HG02642 (cell line): ENCODE data around the gene MRPL34.
A peak's percentile ranks its signal among the peaks of the same experiment; 100 is the strongest.

Experiments used
- ATAC-seq: cut with Tn5 transposase; IDR thresholded peaks from one replicate; pipeline ENCODE4 v1.9.1; 2021; ENCODE audit warnings: mild to moderate bottlenecking; ENCODE audit not compliant: unreplicated experiment, poor library complexity

The MRPL34 gene

DNA sequence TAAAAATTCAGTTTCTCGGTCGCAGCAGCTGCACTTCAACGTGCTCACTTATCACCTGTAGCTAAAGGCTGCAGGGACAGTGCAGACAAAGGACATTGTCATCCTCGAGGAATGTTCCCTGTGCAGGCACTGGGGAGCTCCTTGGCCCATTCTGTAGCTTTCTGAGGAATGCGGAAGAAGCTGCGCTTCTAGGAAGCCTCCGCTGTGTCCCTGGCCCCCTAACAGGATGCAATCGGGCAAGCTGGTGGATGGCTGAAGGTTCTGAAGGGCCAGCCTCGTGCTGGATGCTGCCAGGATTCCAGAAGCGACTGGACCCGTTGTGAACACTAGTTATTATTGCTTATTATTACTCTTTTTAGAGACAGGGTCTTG lies 20.9 kb downstream of the MRPL34 start:
- no peak for ATAC-seq

DNA sequence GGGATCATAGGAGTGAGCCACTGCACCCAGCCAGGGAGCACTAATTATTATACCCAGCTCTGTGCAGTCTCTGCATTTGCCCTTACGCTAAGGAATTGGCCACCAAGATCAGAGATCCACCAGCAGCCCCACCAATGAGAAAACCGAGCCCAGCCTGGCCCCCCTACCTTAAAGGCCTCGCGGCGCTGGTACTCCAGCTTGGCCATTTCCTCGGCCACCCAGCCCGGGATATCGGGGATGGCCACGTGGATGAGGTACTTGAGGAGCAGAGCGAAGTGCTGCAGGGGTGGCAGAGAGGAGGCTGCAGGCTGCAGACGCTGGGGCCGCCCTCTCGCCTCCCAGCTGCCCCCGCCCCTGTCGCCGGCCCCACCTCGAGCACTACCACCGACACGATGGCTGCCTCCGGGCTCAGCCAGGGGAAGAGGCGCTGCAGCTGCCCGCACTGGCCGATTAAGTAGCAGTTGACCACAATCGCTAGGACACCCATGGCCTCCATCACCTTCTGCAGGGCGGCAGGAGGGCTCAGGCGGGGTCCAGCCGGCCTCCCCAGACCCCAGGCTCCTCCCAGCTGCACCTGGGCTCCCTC lies 21.5 kb downstream of the MRPL34 start:
- ATAC-seq, result no peak

DNA sequence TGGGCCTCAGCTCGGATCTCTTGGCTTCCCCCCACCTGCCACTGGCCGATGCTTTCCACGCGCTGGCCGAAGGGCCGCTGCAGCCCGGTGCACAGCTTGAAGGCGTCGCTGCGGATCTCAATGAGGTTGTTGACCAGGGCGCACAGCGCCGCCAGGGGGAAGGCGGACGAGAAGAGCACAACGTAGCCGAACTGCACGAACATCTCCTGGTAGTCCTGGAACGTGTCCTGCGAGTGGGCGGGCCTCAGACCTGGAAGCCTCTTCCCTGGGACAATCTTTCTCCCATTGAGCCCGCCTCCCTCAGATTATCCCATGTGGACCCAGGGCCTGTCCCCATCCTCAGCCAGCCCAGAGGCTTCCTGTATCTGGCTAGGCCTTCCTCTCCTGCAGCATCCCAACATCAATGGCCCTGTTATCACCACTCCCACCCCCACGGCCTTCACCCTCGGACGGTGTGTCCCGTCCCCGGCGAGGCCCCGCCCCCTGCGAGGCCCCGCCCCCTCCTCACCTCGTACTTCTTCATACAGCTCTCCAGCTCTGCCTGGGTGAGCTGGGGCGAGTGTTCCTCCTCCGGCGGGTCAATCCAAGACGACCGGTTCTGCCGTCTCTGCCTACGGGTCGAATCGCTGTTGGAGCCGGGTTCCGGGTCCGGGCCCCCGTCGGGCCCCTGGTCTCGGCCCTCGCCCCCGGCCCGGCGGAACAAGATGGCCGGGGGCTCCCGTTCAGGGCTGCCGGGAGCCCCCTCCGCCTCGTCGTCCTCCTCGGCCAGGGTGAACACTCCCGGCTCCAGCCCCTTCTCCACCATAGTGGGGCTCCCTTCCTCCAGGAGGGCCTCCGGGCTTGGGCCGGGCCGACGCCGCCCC lies 22.2 kb downstream of the MRPL34 start:
- ATAC-seq, result no peak

DNA sequence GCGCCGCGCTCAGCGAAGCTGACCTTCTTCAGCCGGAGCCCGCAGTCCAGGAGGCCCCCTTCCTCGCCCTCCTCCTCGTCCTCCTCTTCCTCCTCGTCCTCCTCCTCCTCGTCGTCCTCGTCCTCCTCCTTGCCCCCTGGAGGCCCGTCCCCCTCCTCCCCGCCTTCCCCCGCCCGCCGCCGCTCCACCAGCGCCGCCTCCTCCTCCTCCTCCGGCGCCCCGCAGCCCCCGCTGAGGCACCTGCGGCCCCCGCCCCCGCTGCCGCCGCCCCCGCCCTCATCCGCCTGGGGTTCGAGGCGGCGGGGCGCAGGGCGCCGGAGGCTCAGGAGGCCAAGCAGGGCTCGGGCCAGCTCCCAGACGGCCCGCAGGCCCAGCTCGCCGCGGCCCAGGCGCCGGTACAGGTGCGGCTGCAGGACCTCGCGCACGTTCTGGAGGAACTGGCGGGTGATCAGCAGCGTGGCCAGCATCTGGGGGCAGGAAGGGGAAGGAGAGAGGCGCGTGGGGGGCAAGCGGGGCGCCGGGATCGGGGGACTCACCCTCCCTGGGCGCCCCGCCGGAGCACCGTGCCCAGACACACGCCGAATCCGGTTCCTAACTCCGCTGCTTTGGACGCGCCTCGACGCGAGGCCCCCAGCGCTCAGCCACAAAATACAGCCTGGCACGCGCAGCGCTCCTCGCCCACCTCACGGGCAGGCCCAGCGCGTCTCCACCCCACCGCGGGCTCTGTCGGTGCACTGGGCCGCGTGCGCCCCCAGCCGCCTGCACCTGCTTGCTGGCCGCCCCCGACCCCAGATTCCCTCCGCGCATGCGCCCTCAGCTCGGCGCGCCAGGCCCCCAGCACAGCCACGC lies 23.1 kb downstream of the MRPL34 start:
- ATAC-seq, result no peak

DNA sequence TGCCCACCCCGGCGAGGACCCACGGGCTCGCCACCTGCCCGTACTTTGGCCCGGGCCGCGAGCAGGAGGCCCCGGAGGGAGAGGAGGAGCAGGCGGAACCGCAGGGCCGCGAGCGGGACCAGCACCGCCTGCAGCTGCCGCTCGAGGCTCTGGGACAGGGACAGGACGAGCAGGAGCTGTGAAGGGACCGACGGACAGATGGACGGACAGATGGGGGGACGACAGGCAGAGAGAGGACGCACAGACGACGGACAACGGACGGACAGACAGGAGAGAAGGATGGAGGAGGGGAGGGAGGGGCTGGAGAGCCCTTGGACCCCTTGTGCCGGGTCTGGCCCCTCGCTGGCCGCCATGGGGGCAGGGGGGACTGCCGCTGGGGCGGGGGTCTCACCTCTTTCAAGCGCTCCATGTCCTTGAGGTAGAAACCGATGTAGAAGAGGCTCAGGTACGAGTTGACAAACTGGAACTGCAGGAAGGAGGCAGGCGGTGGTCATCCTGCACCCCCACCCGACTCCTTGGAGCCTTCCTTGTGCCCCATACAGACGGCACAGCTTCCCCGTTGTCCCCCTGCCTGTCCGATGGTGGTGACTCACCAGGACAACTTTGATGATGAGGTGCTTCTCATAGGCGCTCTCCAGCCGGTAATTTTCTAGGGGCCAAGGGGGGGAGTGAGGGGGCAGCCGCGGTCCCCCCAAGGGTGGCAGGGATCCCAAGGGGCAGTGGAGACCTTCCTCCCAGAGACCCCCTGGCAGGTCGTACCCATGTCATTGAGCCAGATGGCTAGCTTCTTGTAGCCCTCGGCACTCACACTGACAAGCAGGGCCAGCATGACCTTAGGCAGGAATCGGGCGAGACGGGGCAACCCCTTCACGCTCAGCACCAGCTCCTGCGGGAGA lies 23.9 kb downstream of the MRPL34 start:
- ATAC-seq, result no peak

DNA sequence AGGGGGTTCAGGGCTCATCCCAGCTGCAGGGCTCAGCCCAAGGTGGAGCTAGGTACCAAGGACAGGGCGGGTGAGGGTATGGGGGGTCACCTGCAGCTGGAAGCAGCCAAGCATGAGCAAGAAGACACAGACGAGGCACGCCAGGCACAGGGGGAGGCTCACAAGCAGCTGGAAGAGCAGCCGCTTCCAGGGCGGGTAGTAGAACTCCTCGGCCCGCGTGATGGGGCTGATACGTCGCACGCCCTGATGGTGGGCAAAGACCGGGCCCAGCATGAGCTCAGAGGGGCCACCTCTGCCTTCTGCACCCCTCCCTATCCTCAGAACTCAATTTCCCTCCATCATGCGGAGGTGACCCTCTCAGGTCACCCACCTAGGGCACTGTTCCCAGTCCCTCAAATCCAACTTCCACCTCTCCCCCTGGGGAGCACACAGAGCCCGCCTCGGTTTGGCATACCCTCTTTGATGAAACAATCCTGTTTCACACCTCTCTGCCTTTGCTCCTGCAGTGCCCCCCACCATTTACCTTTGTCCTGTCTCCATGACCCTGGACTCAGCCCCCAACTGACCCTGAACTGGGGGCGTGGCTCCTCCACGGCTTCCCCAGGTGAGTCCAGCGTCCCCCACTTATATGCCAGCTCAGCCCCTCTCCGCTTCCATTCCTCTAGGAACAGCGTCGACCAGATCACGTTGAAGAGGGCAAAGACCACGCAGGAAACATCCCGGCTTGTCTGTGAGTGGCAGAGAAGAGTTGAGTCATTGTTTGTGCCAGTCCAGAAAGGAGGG lies 24.8 kb downstream of the MRPL34 start:
- ATAC-seq, result no peak

DNA sequence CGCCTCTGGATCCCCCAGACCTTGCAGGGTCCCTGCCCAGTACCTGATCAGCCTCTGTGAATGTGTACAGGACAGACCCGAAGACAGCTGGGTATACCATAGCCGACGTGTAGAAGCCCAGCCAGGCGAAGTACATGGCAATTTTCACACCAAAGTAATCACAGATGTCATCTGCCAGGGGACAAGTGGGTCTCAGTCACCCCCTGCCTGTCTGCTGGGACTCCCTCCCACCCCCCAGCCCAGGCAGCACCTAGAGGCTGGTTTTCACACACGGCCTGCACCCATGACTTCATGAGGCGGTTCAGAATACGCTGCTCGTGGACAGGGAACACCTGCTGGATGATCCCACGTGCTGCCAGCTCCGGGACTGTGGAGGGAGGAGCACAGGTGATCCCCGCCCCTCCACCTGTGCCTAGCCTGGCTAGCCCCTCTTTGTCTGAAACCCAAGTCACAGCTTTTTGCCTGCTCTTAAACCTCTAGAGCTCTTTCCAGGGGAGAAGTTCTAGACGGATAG lies 25.4 kb downstream of the MRPL34 start:
- no peak for ATAC-seq

DNA sequence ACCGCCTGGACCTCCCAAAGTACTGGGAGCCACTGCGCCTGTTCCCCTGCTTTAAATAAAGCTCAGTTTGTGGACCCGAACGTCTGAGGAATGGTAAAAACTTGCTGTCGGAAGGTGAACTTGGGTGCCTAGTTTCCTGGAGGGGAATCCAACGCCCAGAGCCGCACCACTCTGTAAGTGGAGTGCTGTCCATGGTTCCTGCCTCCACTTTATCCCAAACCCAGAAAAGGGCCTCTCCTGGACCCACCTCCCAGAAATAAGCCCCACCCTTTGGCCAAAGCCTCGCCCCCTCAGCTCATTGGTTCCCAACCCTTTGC lies 26.6 kb downstream of the MRPL34 start:
- no peak for ATAC-seq

DNA sequence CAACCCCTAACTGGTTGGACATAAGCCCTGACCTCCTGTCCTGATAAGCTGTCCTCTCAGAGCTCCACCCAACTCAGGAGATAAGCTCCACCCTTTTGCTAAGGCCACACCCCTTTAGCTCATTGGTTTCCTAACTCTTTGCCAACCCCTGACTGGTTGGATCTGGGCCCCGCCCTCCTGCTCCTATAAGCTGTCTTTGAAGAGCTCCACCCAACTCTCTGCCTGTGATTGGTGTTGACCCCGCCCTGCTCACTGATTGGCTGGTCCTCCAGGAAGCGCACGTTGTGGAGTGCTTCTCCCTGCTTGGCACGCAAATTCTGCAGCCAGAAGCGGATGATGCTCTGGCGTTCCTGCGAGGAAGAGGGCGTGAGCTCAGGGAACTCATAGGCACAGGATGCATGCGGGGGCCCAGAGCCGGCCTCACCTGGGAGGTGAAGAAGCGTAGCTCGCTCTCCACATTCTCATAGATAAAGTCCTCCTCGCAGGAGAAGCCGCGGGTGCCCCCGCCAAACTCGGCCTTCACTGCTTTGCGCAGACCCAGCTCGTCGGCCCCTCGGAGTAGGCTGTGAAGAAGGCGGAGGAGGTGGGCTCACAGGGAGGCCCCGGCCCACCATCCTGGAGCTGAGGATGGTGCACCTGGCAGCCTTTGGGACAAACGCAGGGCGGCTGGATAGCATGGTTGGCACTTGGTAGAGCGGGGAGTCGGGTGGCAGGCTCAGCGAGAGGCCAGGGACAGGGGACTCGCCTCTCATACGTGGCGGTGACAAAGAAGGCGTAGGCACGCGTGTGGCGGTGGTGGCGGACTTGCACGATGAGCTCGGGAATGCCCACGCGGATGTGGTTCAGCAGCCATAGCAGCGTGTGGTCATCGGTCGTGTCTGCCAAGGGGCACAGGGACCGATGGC lies 27.3 kb downstream of the MRPL34 start:
- ATAC-seq, result no peak

DNA sequence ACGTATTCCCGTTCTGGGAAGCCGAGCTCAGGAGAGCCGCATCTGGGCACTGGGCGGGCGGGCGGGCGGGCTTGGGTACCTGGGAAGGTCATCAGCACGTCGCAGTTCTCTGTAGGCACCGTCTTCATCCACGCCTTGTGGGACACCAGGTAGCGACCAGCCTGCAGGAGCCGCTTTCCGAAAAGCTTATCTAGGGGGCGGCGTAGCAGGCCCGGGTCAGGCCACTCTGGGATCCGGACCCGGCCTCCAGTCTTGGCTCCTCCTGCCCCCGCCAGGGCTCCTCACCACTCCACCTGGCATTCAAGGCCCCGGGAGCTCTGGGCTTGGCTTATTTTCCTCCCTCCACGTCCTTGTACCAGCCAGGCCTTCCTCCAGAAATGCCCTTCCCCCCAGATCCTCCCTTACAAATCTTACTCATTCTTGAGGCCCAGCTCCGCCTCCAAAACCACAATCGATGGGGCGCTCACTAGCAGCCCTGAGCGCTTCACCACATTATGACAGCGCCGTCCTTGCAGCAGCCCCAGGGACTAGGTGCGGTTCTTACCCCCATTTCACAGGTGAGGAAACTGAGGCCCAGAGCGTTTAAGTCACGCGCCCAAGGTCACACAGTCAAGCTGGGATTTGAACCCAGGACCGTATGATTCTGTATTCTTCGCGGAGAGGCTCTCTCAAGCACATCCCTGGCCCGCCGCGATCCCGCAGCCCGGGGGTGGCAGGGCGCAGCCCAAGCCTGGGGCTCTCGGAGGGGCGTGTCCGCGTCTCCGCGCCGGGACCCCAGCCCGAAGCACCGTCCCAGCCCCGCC lies 28.1 kb downstream of the MRPL34 start:
- ATAC-seq, result no peak

DNA sequence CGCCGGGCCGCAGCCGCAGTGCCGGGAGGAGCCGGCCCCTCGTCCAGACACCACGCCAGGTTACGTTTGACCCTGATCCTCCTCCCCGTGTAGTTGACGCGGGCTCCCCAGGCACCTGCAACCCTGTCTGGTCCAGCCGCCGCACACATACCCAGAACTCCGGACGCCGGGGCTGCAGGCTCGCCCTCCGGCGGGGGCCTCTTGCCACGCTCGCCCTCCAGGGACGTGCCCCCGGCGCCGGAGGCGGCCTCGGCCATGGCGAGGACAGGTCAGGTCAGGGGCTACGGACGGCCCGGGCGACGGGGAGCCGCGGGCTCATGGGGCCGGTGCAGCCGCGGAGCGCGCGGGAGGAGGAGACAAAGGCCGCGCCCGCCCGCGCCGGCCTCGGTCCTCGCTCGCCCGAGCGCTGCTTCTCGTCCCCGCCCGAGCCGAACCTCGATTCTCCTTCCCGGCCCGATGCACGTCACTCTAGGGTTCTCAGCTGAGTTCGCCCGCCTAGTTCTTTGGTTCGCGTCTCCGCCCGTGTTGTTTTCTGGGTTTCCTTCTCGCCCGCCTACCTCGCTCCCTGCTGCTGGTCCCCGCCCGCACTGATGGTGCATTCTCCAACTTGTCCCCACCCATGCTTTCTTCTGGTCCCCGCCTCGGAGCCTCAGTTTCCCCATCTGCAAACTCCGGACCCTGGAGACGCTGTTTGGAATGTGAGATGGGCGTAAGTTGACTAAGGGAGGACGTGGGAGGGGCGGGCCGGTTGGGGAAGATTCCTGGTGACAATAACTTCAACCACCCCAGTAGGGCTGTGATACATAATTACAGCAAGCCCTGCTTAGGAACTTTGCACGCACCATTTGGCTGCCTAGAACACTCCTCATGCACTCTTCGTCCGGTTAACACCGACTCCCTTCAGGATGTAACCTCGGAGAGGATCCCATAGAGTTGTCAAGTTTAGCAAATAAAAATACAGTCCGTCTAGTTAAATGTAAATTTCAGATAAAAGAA lies 29.0 kb downstream of the MRPL34 start, which contains the start of gene ANO8:
Gene ANO8 (minus strand): TSS at position 442 of the 996 bp plus-strand sequence. CDS start 185 bp downstream, at position 257.
- ATAC-seq, result peak; percentile 51

DNA sequence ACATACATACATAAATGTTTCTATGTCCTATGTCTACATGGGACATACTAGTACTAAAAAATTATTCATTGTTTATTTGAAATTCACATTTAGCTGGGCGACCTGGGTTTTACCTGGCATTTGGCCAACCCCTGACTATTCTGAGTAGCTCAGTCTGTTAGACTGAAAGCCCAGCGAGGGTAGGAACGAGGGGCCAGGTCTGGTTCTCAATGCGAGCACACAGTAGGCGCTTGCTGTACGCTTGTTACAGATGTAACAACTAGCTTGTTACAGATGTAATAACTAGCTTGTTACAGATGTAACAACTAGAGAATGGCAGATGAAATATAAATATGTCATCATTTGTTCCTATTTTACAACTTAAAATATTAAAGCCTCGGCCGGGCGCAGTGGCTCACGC lies 29.9 kb downstream of the MRPL34 start:
- ATAC-seq, result no peak

DNA sequence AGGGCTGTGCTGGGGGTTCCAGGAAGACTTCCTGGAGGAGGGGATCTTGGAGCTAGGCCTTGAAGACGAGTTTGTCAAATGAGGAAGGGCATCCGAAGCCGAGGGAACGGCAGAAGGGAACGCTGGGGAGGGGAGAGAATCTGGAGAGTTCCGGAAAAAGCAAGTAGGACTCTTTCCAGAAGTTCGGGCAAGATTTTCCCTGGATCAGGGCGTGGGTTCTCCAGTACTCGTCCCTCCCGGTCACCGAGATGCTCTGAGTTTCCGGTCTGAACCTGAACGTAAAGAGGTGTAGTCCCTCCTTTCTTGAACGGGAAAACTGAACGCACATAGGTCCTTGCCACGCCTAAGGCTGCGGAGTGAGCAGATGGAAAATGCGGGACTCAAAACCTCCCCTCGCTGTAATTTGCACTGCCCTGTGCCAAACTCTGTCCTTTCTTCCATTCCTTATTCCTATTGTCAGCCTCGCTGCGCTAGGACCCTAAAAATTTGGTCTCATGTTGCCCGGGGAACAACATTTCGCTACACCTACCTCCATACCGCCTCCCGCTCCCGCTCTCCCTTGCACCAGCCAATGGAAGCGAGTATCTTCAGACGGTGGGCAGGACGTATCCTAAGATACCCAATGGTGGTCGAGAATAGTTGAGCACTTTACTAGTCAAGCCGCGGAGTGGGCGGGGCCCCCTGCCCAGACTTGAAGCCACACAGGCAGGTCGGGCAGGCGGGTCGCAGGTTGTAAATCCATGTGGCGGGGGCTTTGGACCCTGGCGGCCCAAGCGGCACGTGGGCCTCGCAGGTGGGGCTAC lies 31.4 kb downstream of the MRPL34 start, which contains the start of gene GTPBP3:
Gene GTPBP3 (plus strand): TSS at position 682 of the 803 bp plus-strand sequence. CDS start 59 bp downstream, at position 741.
- peak; percentile 77 for ATAC-seq

DNA sequence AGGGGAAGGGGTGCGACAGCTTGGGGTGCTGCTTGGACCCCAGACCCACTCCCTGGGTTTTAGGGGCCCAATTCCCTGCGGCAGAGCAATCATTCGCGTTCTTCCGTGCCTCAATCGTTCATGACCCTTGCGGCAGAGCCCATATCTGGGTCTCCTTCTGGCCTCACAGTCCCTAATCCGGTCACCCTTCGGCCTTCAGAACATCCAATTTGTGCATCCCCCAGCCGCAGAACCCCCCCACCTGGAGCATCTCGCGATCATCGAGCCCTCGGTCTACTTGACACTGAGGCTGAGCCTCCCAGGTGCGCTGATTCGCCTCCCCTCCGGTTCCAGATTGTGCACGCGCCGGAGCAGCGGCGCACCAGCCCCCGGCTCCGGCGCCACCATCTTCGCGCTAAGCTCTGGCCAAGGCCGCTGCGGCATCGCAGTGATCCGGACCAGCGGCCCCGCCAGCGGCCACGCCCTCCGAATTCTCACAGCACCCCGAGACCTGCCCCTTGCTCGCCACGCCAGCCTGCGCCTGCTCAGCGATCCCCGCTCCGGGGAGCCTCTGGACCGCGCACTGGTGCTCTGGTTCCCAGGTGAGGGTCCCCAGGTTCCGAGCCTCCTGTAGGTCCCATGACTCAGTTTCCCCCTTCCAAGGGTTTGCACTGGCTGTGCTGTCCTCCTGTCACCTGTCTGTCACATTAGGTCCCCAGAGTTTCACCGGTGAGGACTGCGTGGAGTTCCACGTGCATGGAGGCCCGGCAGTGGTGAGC lies 32.2 kb downstream of the MRPL34 start:
- ATAC-seq, result peak; percentile 2
